Vagina (tissue), 2 donors: Measurements from ENCODE around the gene TPRN.

Experiments used
- CTCF ChIP-seq, 3 experiments: fragments of 450-650 bp in 2 of 3; fragments of 200-600 bp in 1 of 3; sonication (generic) in 1 of 3; IDR thresholded peaks; one replicate each; pipeline ENCODE4 v1.5.1; 2017 to 2019; ENCODE audit warnings: antibody characterized with exemption in 3 of 3, mild to moderate bottlenecking in 2 of 3, moderate library complexity in 2 of 3
- POLR2AphosphoS5 ChIP-seq, 2 donors: sonication (generic); formaldehyde crosslinking; IDR thresholded peaks; one replicate each; pipeline ENCODE4 v1.9.0; 2017; ENCODE audit warnings: antibody characterized with exemption in 2 of 2, mild to moderate bottlenecking in 2 of 2, low read depth in 1 of 2; ENCODE audit not compliant: insufficient read depth in 1 of 2

- TF ChIP-seq CTCF (IDR thresholded peaks at IDR 0.05) (no peak), POLR2AphosphoS5 (IDR thresholded peaks at IDR 0.05; ENCODE audit: insufficient read depth in 1 of 2, low read depth in 1 of 2) (no peak)
These were observed 14.2 kb downstream of the TPRN start for GRCh38 chr9:137186385-137186784.
